DND-41 (cell line): ENCODE measurements around the gene RNF212.

Experiments used
- ATAC-seq: fragments of 200-7000 bp; cut with Tn5 transposase; 3 replicates; pipeline ENCODE4 v1.9.1; 2021; ENCODE audit warnings: low read depth; ENCODE audit not compliant: insufficient read depth
- DNase-seq: peaks from one replicate; pipeline ENCODE4 v3.0.0-alpha.2; 2020
- H2AFZ ChIP-seq: 2 replicates; pipeline ENCODE4 v1.6.0; 2012; ENCODE audit warnings: low read depth, low read length
- H3K27ac ChIP-seq: 2 replicates; pipeline ENCODE4 v1.5.1; 2012; ENCODE audit warnings: low read length, inconsistent platforms
- H3K27me3 ChIP-seq: fragments of 200-600 bp; sonication (generic); 2 replicates; pipeline ENCODE4 v1.6.0; 2012; ENCODE audit warnings: low read length, mild to moderate bottlenecking, inconsistent platforms; ENCODE audit not compliant: insufficient read depth, poor library complexity
- H3K36me3 ChIP-seq: 2 replicates; pipeline ENCODE4 v1.5.1; 2012; ENCODE audit warnings: low read length, inconsistent platforms; ENCODE audit not compliant: insufficient read depth
- H3K4me1 ChIP-seq: 2 replicates; pipeline ENCODE4 v1.5.1; 2012; ENCODE audit warnings: mild to moderate bottlenecking, low read length; ENCODE audit not compliant: insufficient read depth
- H3K4me2 ChIP-seq: 2 replicates; pipeline ENCODE4 v1.6.0; 2012; ENCODE audit warnings: mild to moderate bottlenecking, moderate library complexity, low read length, inconsistent platforms; ENCODE audit not compliant: insufficient read depth
- H3K4me3 ChIP-seq, 2 experiments: fragments of 200-600 bp in 1 of 2; shearing (Covaris generic) in 1 of 2; 2 replicates each; pipeline ENCODE4 v1.5.1; 2012 to 2016; ENCODE audit warnings: inconsistent platforms in 2 of 2, low read length in 2 of 2, mild to moderate bottlenecking in 2 of 2, low read depth in 1 of 2, moderate library complexity in 1 of 2
- H3K79me2 ChIP-seq: 2 replicates; pipeline ENCODE4 v1.6.0; 2012; ENCODE audit warnings: low read length, inconsistent platforms; ENCODE audit not compliant: insufficient read depth
- H3K9ac ChIP-seq: 2 replicates; pipeline ENCODE4 v1.6.0; 2012; ENCODE audit warnings: low read depth, mild to moderate bottlenecking, inconsistent platforms, low read length, moderate library complexity
- H3K9me3 ChIP-seq: 2 replicates; pipeline ENCODE4 v1.5.1; 2012; ENCODE audit warnings: low read length, moderate library complexity, mild to moderate bottlenecking, inconsistent platforms; ENCODE audit not compliant: insufficient read depth, severe bottlenecking
- H4K20me1 ChIP-seq: 2 replicates; pipeline ENCODE4 v1.6.0; 2012; ENCODE audit warnings: low read length; ENCODE audit not compliant: insufficient read depth
- EZH2 ChIP-seq: IDR thresholded peaks from 3 replicates; pipeline ENCODE4 v1.6.1; 2012; ENCODE audit warnings: borderline replicate concordance, low read depth, mild to moderate bottlenecking, moderate library complexity, low read length, inconsistent platforms; ENCODE audit not compliant: severe bottlenecking
- TF ChIP-seq, protein P1 (sequence below): IDR thresholded peaks from 2 replicates; pipeline ENCODE4 v1.5.1; 2012; ENCODE audit warnings: borderline replicate concordance, low read length, moderate library complexity, mild to moderate bottlenecking; ENCODE audit not compliant: poor library complexity, severe bottlenecking; ENCODE audit errors: extremely low read depth

The RNF212 gene, protein sequence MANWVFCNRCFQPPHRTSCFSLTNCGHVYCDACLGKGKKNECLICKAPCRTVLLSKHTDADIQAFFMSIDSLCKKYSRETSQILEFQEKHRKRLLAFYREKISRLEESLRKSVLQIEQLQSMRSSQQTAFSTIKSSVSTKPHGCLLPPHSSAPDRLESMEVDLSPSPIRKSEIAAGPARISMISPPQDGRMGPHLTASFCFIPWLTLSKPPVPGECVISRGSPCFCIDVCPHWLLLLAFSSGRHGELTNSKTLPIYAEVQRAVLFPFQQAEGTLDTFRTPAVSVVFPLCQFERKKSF

DNA sequence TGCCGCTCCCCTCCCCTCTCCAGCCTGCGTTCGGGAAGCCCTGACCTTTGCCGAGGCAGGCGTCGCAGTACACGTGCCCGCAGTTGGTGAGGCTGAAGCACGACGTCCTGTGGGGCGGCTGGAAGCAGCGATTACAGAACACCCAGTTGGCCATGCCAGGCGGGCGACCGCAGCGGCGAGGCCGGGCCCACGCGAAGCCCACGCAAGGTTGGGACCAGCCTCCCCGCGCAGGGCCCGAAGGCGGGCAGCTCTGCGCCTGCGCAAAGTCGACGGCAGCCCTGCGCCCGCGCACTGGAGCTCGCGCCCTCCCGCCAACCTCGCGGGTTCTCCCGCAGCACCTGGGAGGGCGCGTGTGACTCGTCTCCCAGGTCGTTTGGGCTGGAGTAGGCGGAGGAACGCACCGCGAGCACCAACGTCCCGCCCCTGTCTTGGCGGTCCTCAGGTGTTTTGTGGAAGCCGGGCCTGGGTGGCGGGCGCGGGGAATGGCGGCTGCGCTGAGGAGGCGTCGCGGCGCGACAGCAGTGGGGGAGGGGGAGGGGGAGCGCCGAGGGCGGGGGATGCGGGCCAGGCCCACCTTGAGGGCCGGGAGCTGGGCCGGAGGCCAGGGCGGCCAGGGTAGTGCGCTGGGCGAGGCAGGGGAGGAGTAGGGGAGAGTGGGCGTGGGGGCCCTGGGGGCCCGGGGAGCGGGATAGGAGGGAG lies at the start of gene RNF212:
TSS of gene RNF212 (minus strand) at position 254 of the 699 bp plus-strand sequence. CDS start at position 154, 100 bp downstream.
- Histone ChIP-seq H3K27ac (no peak within 1 kb of the TSS), H3K27me3 (peaks cover 16% of the 10 kb centered on the region), H4K20me1 (no peaks in the 10 kb centered on the region), H3K36me3 (no peaks in the 10 kb centered on the region), H3K4me3 (no peak within 1 kb of the TSS), H3K9ac (no peak within 1 kb of the TSS), H3K4me2 (no peak within 1 kb of the TSS), H3K9me3 (no peaks in the 10 kb centered on the region), H2AFZ (no peak within 1 kb of the TSS), H3K4me1 (no peaks in the 10 kb centered on the region), H3K79me2 (no peaks in the 10 kb centered on the region)
- no peak for TF ChIP-seq EZH2
- TF ChIP-seq, protein P1, sequence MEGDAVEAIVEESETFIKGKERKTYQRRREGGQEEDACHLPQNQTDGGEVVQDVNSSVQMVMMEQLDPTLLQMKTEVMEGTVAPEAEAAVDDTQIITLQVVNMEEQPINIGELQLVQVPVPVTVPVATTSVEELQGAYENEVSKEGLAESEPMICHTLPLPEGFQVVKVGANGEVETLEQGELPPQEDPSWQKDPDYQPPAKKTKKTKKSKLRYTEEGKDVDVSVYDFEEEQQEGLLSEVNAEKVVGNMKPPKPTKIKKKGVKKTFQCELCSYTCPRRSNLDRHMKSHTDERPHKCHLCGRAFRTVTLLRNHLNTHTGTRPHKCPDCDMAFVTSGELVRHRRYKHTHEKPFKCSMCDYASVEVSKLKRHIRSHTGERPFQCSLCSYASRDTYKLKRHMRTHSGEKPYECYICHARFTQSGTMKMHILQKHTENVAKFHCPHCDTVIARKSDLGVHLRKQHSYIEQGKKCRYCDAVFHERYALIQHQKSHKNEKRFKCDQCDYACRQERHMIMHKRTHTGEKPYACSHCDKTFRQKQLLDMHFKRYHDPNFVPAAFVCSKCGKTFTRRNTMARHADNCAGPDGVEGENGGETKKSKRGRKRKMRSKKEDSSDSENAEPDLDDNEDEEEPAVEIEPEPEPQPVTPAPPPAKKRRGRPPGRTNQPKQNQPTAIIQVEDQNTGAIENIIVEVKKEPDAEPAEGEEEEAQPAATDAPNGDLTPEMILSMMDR, result no peak
- ATAC-seq (no peak), DNase-seq (no peak)

DNA sequence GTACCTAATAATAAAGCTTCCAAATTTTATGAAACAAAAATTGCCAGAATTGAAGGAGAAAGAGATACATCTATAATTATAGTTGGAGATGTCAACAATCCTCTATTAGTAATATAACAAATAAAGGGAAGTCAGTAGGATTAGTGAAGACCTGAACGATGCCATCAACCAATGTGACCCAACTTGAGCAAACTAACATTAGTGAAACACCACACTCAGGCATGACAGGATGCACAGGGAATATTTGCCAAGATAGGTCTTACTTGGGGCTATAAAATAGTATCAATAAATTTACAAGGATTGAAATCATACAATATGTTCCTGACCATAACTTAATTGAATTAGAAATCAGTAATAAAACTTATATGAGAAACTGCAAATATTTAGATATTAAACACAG lies 47.0 kb upstream of the RNF212 start:
- no peaks in the 10 kb centered on the region for H3K4me1 ChIP-seq
- H4K20me1 ChIP-seq, result no peaks in the 10 kb centered on the region
- ATAC-seq, result no peak
- no peak for TF ChIP-seq EZH2
- TF ChIP-seq, protein P1, result no peak
- H3K36me3 ChIP-seq, result no peaks in the 10 kb centered on the region
- H3K27ac ChIP-seq, result no peak overlapping the region
- no peaks in the 10 kb centered on the region for H3K79me2 ChIP-seq
- no peak overlapping the region for H3K4me3 ChIP-seq
- no peak for DNase-seq
- H2AFZ ChIP-seq, result no peak overlapping the region
- H3K4me2 ChIP-seq, result no peak overlapping the region
- H3K27me3 ChIP-seq, result no peaks in the 10 kb centered on the region
- H3K9ac ChIP-seq, result no peak overlapping the region
- H3K9me3 ChIP-seq, result peaks cover 13% of the 10 kb centered on the region

DNA sequence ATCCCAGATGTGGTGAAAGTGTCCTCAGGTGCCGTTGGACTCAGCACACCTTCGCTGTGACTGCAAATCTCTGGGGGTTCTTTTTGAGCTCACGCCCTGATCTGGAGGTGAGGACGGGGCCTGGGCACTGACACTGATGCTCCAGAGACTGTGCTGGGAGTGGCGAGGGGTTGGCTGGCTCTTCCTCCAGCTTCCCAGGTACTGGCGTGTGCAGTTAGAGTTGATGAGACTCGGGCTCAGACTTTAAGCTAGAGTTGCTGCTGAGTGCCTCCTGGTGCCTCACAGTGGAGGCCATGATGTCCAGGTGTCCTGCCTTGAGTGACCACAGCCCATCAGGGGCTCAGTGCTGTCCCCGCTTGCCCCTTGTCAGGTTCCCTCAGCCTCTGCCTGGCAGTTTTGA lies 42.7 kb upstream of the RNF212 start:
- no peak overlapping the region for H3K9ac ChIP-seq
- DNase-seq (no peak), ATAC-seq (no peak)
- no peaks in the 10 kb centered on the region for H3K4me1 ChIP-seq
- H2AFZ ChIP-seq, result no peak overlapping the region
- no peak overlapping the region for H3K27ac ChIP-seq
- peaks cover 16% of the 10 kb centered on the region for H3K9me3 ChIP-seq
- no peaks in the 10 kb centered on the region for H4K20me1 ChIP-seq
- no peak for TF ChIP-seq EZH2
- TF ChIP-seq, protein P1, result no peak
- no peaks in the 10 kb centered on the region for H3K27me3 ChIP-seq
- H3K4me2 ChIP-seq, result no peak overlapping the region
- H3K79me2 ChIP-seq, result no peaks in the 10 kb centered on the region
- H3K36me3 ChIP-seq, result no peaks in the 10 kb centered on the region
- no peak overlapping the region for H3K4me3 ChIP-seq
